Stimulated activated CD8-positive, alpha-beta memory T cell treated with anti-CD3 and anti-CD28 coated beads, Interleukin-4, amount 100 ng/mL, for 4 hours (primary cell): ENCODE data around the gene RPL18.
"Not testable (repeated sequence)": the region's sequence is repeated elsewhere in the genome, so short reads cannot be mapped to it uniquely, and the experiment has no call there.

Experiments used
- DNase-seq, 2 donors: peaks; one replicate each; pipeline ENCODE4 v3.0.0-alpha.2; 2020; ENCODE audit warnings: low read depth in 2 of 2, low spot score in 1 of 2

RPL18 gene

DNA sequence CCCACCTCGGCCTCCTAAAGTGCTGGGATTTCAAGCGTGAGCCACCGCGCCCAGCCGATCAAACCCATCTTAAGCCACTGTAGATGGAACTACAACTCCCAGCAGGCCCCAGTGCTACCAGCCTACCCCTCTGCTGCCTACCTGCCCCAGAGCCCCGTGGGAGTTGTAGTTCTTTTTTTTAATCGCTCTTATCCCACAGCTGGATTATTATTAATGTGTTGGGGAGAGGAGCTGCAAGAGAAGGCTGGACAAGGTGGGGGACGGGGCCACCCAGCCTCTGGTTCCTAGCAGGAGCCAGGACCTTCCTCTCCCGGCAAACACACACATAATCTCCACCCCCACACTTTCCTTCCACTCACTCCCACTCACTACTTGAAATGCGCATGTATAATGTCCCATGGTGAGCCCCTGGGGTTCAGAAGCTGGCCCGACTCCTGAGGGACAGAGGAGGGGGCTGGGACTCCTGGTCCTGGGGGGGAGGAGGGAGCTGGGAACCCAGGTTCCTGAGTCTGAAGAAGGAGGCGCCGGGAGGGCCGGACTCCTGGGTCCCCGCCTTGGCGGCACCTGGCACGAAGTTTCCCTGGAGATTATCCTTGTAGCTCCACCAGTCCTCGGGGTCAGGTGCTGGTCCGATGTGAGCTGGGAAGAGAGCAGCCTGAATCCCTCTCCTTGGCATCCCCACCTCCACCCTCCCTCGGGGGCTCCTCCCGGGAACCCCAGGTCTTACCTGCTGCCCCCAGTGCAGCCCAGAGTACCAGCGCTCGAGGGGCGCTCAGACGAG lies 26.1 kb upstream of the RPL18 start:
- DNase-seq, result peak in 1 of 2 donors; percentile 60

DNA sequence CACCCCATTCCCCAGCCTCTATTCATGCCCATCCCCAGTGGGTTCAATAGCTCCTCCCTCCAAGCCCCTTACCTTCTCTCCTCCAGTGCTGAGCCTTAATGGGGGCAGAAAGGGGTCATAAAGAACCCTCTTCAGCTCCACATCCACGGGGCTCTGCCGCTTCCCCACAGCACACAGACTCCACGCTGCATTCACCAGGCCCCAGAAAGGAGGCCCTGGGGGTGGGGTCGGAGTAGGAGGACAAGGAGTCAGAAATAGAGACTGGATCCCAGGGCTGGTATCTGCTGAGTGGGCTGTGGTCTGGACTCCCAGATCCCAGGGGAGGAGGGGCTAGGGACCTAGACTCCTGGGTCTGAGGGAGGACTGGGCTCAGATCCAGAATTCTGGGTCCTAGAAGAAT lies 25.4 kb upstream of the RPL18 start:
- DNase-seq, result no peak

GRCh38 chr19:48642862-48643261 lies 23.9 kb upstream of the RPL18 start:
- DNase-seq, result no peak

GRCh38 chr19:48641850-48642249 lies 22.9 kb upstream of the RPL18 start:
- DNase-seq, result no peak

GRCh38 chr19:48639483-48640375 lies 20.8 kb upstream of the RPL18 start:
- no peak for DNase-seq

DNA sequence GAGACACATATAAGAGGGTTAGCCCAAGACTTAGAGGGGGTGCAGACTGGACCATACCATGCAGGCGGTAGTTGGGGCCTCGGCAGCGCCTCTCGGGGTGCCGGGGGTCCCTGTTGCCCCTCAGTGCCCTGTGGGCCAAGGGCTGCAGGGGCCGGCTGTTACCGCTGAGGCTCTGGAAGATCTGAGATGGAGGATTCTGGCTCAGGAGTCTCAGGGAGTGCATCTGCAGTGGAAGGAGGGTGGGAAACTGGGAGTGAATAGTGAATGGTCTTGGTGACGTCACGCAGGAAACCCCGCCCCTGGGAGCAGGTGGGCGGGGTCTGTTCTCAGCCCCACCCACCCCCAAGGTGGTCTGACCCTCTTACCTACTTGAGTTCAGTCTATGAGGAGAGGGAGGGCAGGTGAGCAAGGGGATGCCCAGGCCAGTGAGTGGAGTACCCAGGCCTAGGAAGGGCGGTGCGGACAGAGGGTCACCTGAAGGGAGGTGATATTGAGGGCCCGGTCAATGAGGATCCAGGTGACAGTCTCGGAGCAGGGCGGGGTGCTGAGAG lies 19.9 kb upstream of the RPL18 start:
- no peak for DNase-seq

GRCh38 chr19:48637948-48638830 lies 19.2 kb upstream of the RPL18 start:
- peak; percentile 46 to 65 for DNase-seq

- peak; percentile 99 for DNase-seq
Observed at GRCh38 chr19:48637449-48637947, 18.5 kb upstream of the RPL18 start.

GRCh38 chr19:48636859-48637448 lies 18.0 kb upstream of the RPL18 start, which contains the start of gene DBP:
DBP (minus strand) TSS chr19:48637379; CDS start chr19:48636994, 385 bp downstream.
- no peak for DNase-seq

GRCh38 chr19:48635966-48636858 lies 17.2 kb upstream of the RPL18 start:
- DNase-seq, result no peak

- DNase-seq, result peak in 1 of 2 donors; percentile 50
Observed at GRCh38 chr19:48635263-48635965, 16.4 kb upstream of the RPL18 start.

GRCh38 chr19:48634424-48635262 lies 15.7 kb upstream of the RPL18 start:
- peak; percentile 82 to 85 for DNase-seq

GRCh38 chr19:48634036-48634342 lies 15.0 kb upstream of the RPL18 start:
- DNase-seq, result no peak

- no peak for DNase-seq
Observed at GRCh38 chr19:48633148-48634035, 14.4 kb upstream of the RPL18 start.

GRCh38 chr19:48632692-48633147 lies 13.7 kb upstream of the RPL18 start:
- DNase-seq, result no peak

GRCh38 chr19:48632286-48632685 lies 13.3 kb upstream of the RPL18 start:
- not testable (repeated sequence) for DNase-seq

- no peak for DNase-seq
Observed at GRCh38 chr19:48631225-48631624, 12.2 kb upstream of the RPL18 start.
